ENCODE measurements around the gene C1orf74.

- TF ChIP-seq POLR2A (IDR thresholded peaks at IDR 0.05) (no peak), CTCF (IDR thresholded peaks at IDR 0.05) (no peak)
Observed at GRCh38 chr1:209769971-209770370, 14.4 kb downstream of the C1orf74 start.
